Skin epidermis (tissue), 12 donors: Measurements from ENCODE around the gene SYNE3.
"Not testable (repeated sequence)": the region's sequence is repeated elsewhere in the genome, so short reads cannot be mapped to it uniquely, and the experiment has no call there.

Source experiments
- H3K27ac ChIP-seq, 21 experiments: fragments of 200-600 bp; sonication (generic) in 11 of 21; one replicate each; pipeline ENCODE4 v1.5.0; 2020; ENCODE audit warnings: mild to moderate bottlenecking in 3 of 21, inconsistent platforms in 2 of 21, moderate library complexity in 2 of 21
- H3K4me3 ChIP-seq, 7 experiments: fragments of 200-600 bp; sonication (generic) in 2 of 7; one replicate each; pipeline ENCODE4 v1.5.0; 2020; ENCODE audit warnings: inconsistent platforms in 2 of 7, mild to moderate bottlenecking in 2 of 7, moderate library complexity in 1 of 7

Gene SYNE3

DNA sequence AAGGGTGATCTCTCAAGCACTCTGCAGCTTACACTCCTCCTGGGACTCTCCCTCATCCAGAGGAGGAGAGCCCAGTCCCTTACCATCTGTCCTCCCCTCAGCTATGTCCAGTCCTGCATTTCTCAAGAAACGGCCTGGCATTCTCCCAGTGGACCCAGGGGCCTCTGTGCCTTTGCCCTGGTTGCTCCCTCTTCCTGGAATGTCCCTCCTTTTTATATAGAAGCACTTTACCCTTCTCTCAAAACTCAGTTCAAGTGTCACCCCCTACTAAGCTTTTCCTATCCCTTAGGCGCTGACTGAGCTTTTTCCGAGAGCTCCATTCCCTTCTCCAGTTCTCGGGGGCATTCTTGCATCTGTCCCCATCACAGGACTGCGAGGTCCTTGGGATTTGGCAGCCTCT is 9.5 kb upstream of the SYNE3 start:
- no peak overlapping the region for H3K4me3 ChIP-seq
- peak overlapping the region in 14 of 21 experiments; percentile 20 to 78 (median 58) for H3K27ac ChIP-seq

DNA sequence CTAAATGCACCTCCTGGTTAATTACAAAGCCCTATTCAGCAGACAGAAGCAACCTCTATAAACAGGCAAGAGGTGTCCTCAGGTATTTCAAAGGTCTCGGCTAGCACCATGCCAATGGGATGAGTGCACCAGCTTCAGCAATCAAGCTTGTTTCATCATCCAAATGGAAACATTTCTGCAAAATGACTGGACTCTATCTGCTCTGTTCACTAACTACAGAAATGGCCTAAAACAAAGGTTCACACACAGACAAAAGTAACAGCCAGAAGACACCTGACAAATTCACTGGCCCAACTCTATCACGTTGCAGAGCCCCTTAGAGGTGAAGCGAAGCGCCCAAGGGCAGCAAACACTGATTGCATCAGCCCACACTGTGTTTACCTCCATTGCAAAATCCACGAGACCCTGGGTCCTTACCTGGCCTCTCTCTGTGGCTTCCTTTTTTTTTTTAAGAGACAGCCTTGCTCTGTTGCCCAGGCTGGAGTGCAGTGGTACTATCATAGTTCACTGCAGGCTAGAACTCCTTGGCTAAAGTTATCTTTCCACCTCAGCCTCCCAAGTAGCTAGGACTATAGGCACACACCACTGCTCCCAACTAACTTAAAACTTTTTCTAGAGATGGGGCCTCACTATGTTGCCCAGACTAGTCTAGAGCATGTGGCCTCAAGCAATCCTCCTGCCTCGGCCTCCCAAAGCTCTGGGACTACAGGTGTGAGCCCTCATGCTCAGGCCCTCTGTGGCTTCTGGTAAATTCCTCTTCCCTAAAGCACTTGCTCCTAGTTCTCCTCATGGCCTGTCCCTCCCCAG is 8.5 kb upstream of the SYNE3 start:
- Histone ChIP-seq H3K4me3 (no peak overlapping the region), H3K27ac (peak overlapping the region in 10 of 21 experiments; percentile 0 to 98 (median 61))

DNA sequence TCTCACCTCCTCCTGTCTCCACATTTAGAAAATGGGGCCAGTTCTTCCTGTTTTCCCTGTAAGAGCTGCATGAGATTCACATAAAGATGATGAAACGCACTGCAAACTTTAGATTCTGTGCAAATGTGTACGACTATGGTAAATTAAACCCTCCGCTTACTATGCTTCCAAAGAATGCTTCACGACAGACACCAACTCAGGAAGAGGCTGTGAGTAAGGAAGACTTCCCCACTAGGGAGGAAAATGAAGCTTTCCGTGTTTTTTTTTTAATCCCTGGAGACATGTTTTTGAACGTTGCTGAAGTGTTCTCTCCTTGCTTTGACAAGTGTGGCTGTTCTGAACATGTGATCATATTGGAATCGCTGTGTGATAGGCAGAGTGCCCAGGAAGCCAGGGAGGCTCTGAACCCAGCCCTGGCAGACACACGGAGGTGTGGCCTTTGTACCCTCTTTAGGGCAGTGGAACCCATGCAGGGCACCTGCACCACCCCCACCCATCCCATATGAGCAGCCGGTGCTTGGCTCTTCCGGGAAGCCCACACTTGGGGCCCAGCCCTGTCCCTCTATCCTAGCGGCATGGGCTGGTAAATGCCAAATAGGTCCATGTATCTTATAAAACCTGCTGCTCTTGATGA is 7.5 kb upstream of the SYNE3 start:
- Histone ChIP-seq H3K4me3 (peak overlapping the region in 1 of 7 experiments; percentile 1), H3K27ac (peak overlapping the region in 19 of 21 experiments; percentile 19 to 98 (median 62))

- peak overlapping the region in 18 of 21 experiments; percentile 19 to 98 (median 63) for H3K27ac ChIP-seq
- peak overlapping the region in 1 of 7 experiments; percentile 1 for H3K4me3 ChIP-seq
These were observed 6.8 kb upstream of the SYNE3 start for GRCh38 chr14:95523051-95523814.

- Histone ChIP-seq H3K27ac (peak overlapping the region in 10 of 21 experiments; percentile 9 to 98 (median 80)), H3K4me3 (no peak overlapping the region)
These were observed 6.1 kb upstream of the SYNE3 start for GRCh38 chr14:95522556-95522955.

- Histone ChIP-seq H3K4me3 (no peak overlapping the region), H3K27ac (peak overlapping the region in 6 of 21 experiments; percentile 11 to 98 (median 60))
These were observed 5.7 kb upstream of the SYNE3 start for GRCh38 chr14:95522116-95522515.

DNA sequence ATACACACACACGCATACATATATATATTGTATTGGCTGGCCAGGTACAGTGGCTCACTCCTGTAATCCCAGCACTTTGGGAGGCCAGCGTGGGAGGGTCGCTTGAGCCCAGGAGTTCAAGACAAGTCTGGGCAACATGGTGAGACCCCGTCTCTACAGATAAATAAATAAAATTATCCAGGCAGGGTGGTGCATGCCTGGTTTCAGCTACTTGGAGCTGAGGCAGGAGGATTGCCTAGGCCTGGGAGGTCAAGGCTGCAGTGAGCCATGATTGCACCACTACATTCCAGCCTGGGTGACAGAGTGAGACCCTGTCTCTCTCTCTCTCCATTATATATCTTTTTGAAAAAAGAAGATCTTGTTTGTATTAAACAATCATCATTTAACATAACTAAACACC is 4.6 kb upstream of the SYNE3 start:
- no peak overlapping the region for H3K4me3 ChIP-seq
- H3K27ac ChIP-seq = peak overlapping the region in 5 of 21 experiments; percentile 19 to 98 (median 35)

GRCh38 chr14:95520346-95520745 is 3.9 kb upstream of the SYNE3 start:
- Histone ChIP-seq H3K4me3 (no peak overlapping the region), H3K27ac (peak overlapping the region in 20 of 21 experiments; percentile 39 to 98 (median 76))

GRCh38 chr14:95519699-95520098 is 3.2 kb upstream of the SYNE3 start:
- peak overlapping the region in 19 of 21 experiments; percentile 47 to 98 (median 78) for H3K27ac ChIP-seq
- H3K4me3 ChIP-seq = no peak overlapping the region

DNA sequence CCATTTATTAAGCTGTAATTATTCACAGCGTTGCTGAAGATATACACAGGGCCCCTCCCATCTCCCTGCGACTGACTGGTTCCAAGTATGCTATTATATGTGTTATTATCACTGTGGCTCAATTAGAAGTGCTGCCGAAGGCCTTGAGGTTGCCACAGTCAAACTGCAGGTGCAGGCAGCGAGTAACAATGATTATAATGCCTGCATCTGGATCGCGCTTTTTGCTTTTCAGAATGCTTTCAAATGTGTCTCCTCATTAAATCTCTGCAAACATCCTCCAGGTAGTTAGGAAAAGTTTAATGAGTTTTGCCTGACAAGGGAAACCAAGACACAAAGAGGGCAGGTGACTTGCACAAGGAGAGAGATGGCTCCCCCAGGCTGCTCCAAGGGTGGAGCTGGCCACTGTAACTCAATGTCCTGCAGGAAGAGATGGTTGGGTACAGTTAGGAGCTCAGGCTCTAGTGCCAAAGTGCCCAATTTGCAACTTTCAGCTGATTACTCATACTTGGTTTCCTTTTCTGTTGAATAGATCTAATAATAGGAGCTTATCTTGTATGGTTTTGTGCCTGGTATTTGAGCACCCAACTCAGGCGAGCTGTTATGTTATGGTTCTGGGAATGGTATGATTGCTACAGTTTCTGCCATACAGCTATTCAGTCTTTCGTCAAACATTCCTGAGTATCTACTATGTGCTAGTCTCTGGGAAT is 1.7 kb upstream of the SYNE3 start:
- Histone ChIP-seq H3K4me3 (no peak overlapping the region), H3K27ac (peak overlapping the region in 19 of 21 experiments; percentile 0 to 98 (median 88))

- H3K27ac ChIP-seq = peak overlapping the region; percentile 60 to 98 (median 91)
- H3K4me3 ChIP-seq = peak overlapping the region; percentile 44 to 81 (median 68)
These were observed 576 bp downstream of the SYNE3 start for GRCh38 chr14:95515596-95516552.

- Histone ChIP-seq H3K27ac (peak overlapping the region in 20 of 21 experiments; percentile 62 to 98 (median 91)), H3K4me3 (peak overlapping the region; percentile 44 to 81 (median 68))
These were observed 1.4 kb downstream of the SYNE3 start for GRCh38 chr14:95515080-95515489.

DNA sequence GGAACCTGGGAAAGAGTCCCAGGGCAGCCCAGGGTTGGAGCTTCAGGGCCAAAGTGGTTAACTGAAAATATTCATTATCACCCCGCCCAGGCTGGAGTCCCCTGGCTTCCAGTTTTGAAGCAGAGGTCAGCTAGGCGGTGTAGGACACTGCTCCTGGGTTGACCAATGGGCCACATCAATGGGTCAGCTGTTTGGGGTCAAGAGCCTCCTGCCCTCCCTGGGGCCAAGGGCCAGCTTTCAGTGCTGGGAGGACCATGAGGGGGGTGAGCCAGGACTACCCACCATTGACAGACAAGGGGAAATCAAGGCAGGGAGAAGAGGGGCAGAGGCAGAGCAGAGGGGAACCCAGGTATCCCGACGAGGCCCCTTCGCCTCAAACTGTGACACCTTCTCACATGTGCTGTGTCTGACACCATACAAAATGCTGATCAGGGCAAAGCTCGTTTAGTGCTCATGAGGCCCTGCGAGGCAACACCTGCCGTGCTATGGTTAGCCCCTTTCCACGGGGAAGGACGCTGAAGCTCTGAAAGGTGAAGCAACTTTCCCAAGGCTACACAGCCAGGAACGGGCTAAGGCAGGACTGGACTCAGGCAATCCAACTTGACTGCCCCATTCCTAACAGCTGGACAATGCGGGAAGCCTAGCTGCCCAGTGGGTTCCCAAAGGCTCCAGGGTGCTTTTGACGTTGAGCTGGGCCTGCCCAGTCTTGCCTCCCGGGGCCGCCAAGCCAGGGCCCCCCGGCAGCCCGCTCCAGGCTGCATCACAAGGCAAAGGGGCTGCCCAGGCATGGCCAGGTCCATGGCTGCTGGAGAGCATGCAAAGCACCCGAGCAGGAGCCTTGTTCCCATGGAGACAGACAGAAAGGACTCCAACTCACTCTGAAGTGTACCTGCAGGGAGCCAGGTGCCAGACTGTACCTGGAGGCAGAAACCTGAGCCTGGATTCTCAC is 2.0 kb downstream of the SYNE3 start:
- peak overlapping the region in 4 of 7 experiments; percentile 62 to 72 (median 68) for H3K4me3 ChIP-seq

GRCh38 chr14:95513291-95513690 is 3.2 kb downstream of the SYNE3 start:
- no peak overlapping the region for H3K4me3 ChIP-seq
- H3K27ac ChIP-seq = peak overlapping the region in 3 of 21 experiments; percentile 84 to 94 (median 91)

More for the DNA sequence above, 2.0 kb downstream of the SYNE3 start:
- peak overlapping the region in 18 of 21 experiments; percentile 62 to 98 (median 92) for H3K27ac ChIP-seq

DNA sequence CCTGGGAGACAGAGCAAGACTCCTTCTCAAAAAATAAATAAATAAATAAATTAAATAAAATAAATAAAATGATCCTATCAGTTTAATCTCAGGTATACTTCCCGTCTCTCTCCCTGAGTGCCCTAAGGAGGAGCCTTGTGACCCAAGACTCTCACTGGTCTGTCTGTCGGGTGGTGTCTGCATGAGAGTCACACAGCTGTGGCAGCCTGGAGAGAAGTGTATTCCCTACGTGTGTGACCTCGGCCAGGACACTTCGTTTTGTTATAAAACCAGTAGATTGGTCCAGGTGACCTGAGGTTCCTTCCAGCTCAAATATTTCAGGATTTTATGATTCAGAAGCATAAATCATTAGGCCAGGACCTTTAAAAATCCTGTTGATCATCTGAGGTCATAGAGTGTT is 4.8 kb downstream of the SYNE3 start:
- peak overlapping the region in 1 of 21 experiments; percentile 20 for H3K27ac ChIP-seq
- H3K4me3 ChIP-seq = no peak overlapping the region

GRCh38 chr14:95510804-95511203 is 5.6 kb downstream of the SYNE3 start:
- no peak overlapping the region for H3K27ac ChIP-seq
- H3K4me3 ChIP-seq = no peak overlapping the region

- not testable (repeated sequence) for H3K27ac ChIP-seq, H3K4me3 ChIP-seq
These were observed 6.1 kb downstream of the SYNE3 start for GRCh38 chr14:95510344-95510743.
